ENCODE data around the gene TTC27.

- TF ChIP-seq MAX (IDR thresholded peaks at IDR 0.05) (no peak), GABPA (IDR thresholded peaks at IDR 0.05 in 1 of 2, conservative IDR thresholded peaks at IDR 0.05 in 1 of 2) (no peak), CTCF (IDR thresholded peaks at IDR 0.05; ENCODE audit: low read depth, low read length, missing input control) (no peak), REST (IDR thresholded peaks at IDR 0.05) (no peak), YY1 (IDR thresholded peaks at IDR 0.05) (no peak), ATF3 (IDR thresholded peaks at IDR 0.05) (no peak), RAD21 (IDR thresholded peaks at IDR 0.05) (no peak)
Measured at GRCh38 chr2:32806857-32807256, 179.0 kb downstream of the TTC27 start.

Data from liver (tissue), 3 donors.